Body of pancreas (tissue), 4 donors: Measurements from ENCODE around the gene PDLIM5. TPM values are rescaled to one million over a fixed set of nuclear protein-coding genes. Genes with fewer than 3 reads are reported as not detected.

Experiments used
- ATAC-seq: fragments of 150-250 bp; one replicate; pipeline ENCODE4 v1.9.1; 2016
- DNase-seq, 4 donors: peaks; one replicate each; pipeline ENCODE4 v3.0.0-alpha.2; 2019
- H3K27ac ChIP-seq, 4 donors: fragments of 200-600 bp; sonication (generic); 1 replicate in 3 of 4; 2 replicates in 1 of 4; pipeline versions ENCODE4 v1.5.1 to v1.6.1; 2016 to 2019; ENCODE audit warnings: mild to moderate bottlenecking in 1 of 4, mixed read lengths in 1 of 4, moderate library complexity in 1 of 4
- H3K27me3 ChIP-seq, 2 donors: fragments of 200-600 bp; sonication (generic); one replicate each; pipeline ENCODE4 v1.6.0; 2016; ENCODE audit warnings: mild to moderate bottlenecking in 1 of 2
- H3K36me3 ChIP-seq, 2 donors: fragments of 200-600 bp; sonication (generic); replicated peaks in 1 of 2; 2 replicates each; pipeline ENCODE4 v1.5.1; 2016; ENCODE audit warnings: low read depth in 2 of 2; ENCODE audit not compliant: insufficient read depth in 1 of 2
- H3K4me1 ChIP-seq: fragments of 200-600 bp; sonication (generic); one replicate; pipeline ENCODE4 v1.6.0; 2016
- H3K4me3 ChIP-seq, 2 donors: fragments of 200-600 bp; sonication (generic); 1 replicate in 1 of 2; 2 replicates in 1 of 2; pipeline ENCODE4 v1.5.1; 2016 to 2019
- H3K9me3 ChIP-seq, 3 donors: fragments of 200-600 bp; sonication (generic); 1 replicate in 2 of 3; 2 replicates in 1 of 3; pipeline ENCODE4 v1.5.1; 2016
- POLR2A ChIP-seq, 3 donors: fragments of 450-650 bp; IDR thresholded peaks; one replicate each; pipeline ENCODE4 v1.6.1; 2016; ENCODE audit warnings: antibody characterized with exemption in 3 of 3, mild to moderate bottlenecking in 2 of 3
- WGBS, 2 donors: methylation state at CpG; one replicate each; pipeline ENCODE4 v1.1.5; 2017; 5-methylcytosine and 5-hydroxymethylcytosine counted together
- intact Hi-C: fragments of 100-400 bp; cut with DNase I; formaldehyde crosslinking; loops from one replicate; pipeline ENCODE4 v1.15.1; 2023
- total RNA-seq, 2 donors: library from RNA; depleted of rRNA; stranded (reverse); fragments of >200 nt; gene quantifications; one replicate each; pipeline ENCODE4 v1.1.0, GENCODE V29; 2016
- TF ChIP-seq, protein P1 (sequence below), 7 experiments: fragments of 450-650 bp in 4 of 7; fragments of 200-600 bp in 3 of 7; sonication (generic) in 3 of 7; IDR thresholded peaks; one replicate each; pipeline ENCODE4 v1.5.1; 2016 to 2019; ENCODE audit warnings: antibody characterized with exemption in 7 of 7

The PDLIM5 gene
- total RNA-seq, 2 donors from 2014 or later: 44.2 to 70.3 TPM

DNA sequence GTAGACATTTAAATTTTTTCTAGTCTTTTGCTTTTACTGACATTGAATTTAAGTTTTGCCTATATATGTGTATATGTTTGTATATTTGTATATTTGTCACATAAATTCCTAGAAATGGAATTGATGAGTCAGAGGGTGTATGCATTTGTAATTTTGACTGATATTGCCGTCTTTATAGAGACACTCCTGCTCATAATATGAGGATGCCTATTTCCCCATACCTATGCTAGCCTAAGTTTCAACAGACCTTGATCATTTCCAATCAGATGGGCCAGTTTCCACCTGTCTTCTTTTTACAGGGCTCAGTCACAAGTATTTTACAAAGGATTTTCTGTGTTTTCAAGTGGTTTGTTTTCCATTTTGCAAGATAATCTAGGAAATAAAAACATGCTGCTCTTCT is 10.8 kb downstream of the PDLIM5 start:
- H3K9me3 ChIP-seq: no peaks in the 10 kb centered on the region
- WGBS, 2 donors: 52 to 58% methylated on average over 1 of the region's 1 CpG
- H3K27ac ChIP-seq: no peak overlapping the region
- DNase-seq (no peak), ATAC-seq (no peak)
- no peak overlapping the region for H3K4me3 ChIP-seq
- H3K36me3 ChIP-seq: no peaks in the 10 kb centered on the region
- TF ChIP-seq POLR2A (IDR thresholded peaks at IDR 0.05): no peak
- TF ChIP-seq, protein P1, sequence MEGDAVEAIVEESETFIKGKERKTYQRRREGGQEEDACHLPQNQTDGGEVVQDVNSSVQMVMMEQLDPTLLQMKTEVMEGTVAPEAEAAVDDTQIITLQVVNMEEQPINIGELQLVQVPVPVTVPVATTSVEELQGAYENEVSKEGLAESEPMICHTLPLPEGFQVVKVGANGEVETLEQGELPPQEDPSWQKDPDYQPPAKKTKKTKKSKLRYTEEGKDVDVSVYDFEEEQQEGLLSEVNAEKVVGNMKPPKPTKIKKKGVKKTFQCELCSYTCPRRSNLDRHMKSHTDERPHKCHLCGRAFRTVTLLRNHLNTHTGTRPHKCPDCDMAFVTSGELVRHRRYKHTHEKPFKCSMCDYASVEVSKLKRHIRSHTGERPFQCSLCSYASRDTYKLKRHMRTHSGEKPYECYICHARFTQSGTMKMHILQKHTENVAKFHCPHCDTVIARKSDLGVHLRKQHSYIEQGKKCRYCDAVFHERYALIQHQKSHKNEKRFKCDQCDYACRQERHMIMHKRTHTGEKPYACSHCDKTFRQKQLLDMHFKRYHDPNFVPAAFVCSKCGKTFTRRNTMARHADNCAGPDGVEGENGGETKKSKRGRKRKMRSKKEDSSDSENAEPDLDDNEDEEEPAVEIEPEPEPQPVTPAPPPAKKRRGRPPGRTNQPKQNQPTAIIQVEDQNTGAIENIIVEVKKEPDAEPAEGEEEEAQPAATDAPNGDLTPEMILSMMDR (IDR thresholded peaks at IDR 0.05): no peak
- H3K4me1 ChIP-seq: peaks cover 82% of the 10 kb centered on the region
- intact Hi-C loops: no loop called here
- H3K27me3 ChIP-seq: no peaks in the 10 kb centered on the region

DNA sequence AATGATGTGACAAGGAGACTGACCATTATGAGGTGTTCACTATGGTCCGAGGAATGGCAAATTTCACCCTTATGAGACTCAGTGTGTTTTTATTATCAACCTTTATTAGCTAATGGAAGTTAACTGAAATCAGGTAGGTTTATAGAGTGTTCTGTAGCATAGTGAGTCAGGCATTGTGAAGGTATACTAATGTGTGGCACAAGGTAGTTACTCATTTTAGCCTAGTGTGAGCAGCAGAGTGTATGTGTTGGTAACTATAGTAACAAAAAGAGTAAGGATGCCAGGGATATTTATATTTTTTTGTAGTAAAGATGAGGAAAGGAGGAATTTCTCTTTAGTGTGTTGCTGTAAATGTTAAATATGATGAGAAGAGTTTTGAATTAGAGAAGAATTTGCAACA is 12.0 kb downstream of the PDLIM5 start:
- Histone ChIP-seq H3K36me3 (no peaks in the 10 kb centered on the region), H3K4me1 (peaks cover 85% of the 10 kb centered on the region), H3K27me3 (no peaks in the 10 kb centered on the region), H3K27ac (peak overlapping the region in 2 of 4 donors; percentile 21 to 22), H3K4me3 (no peak overlapping the region), H3K9me3 (no peaks in the 10 kb centered on the region)
- 91 to 96% methylated on average over 1 of the region's 1 CpG for WGBS, 2 donors
- no peak for ATAC-seq
- intact Hi-C loops: no loop called here
- TF ChIP-seq, protein P1 (IDR thresholded peaks at IDR 0.05): no peak
- no peak for TF ChIP-seq POLR2A (IDR thresholded peaks at IDR 0.05)
- no peak for DNase-seq

DNA sequence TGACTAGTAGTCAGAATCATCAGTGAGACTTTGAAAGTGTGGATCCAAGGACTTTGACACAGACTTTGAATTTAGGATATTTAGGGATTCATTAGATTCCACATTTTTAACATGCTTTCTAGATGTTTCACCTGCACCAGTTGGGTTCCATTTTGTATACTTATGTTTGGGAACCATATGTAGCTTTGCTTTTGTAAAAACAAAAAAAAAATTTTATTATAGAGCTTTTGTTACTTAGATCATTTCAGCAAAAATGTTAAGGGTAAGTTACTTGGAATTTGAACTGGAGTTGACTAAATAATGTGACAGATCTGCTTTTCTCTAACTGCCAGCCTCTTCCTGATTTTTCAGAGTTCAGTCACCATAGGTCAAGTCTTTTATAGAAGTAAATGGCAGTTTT is 14.6 kb downstream of the PDLIM5 start:
- TF ChIP-seq POLR2A (IDR thresholded peaks at IDR 0.05): no peak
- TF ChIP-seq, protein P1 (IDR thresholded peaks at IDR 0.05): no peak
- Histone ChIP-seq H3K9me3 (no peaks in the 10 kb centered on the region), H3K27me3 (no peaks in the 10 kb centered on the region), H3K4me3 (no peak overlapping the region), H3K4me1 (peaks cover 73% of the 10 kb centered on the region), H3K27ac (peak overlapping the region in 2 of 4 donors; percentile 26 to 46), H3K36me3 (no peaks in the 10 kb centered on the region)
- no peak for DNase-seq
- intact Hi-C loops: no loop called here
- ATAC-seq: no peak

DNA sequence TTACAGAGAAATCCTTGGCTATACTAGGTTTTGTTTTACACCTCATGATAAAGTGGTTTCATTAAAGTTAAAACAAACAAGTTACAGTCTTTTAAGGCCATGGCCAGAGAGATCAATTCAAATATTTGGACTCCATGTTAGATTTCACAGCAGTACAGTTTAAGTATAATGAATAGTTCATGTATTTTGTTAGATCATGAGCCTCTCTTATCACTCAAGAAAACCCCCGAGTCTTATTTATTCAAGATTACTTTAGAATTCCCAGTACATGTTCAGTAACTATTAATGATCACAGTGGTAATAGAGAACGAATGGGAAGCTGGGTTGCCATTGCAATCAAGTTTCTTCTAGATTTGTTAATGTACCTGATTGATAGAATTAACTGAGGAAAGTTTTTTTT is 15.2 kb downstream of the PDLIM5 start:
- Histone ChIP-seq H3K36me3 (no peaks in the 10 kb centered on the region), H3K27ac (peak overlapping the region in 3 of 4 donors; percentile 26 to 46 (median 33)), H3K9me3 (no peaks in the 10 kb centered on the region), H3K27me3 (no peaks in the 10 kb centered on the region), H3K4me3 (no peak overlapping the region), H3K4me1 (peaks cover 73% of the 10 kb centered on the region)
- TF ChIP-seq POLR2A (IDR thresholded peaks at IDR 0.05): no peak
- no peak for DNase-seq
- intact Hi-C loops: no loop called here
- ATAC-seq: peak; percentile 72
- WGBS, 2 donors: 13 to 30% methylated on average over 2 of the region's 2 CpGs

DNA sequence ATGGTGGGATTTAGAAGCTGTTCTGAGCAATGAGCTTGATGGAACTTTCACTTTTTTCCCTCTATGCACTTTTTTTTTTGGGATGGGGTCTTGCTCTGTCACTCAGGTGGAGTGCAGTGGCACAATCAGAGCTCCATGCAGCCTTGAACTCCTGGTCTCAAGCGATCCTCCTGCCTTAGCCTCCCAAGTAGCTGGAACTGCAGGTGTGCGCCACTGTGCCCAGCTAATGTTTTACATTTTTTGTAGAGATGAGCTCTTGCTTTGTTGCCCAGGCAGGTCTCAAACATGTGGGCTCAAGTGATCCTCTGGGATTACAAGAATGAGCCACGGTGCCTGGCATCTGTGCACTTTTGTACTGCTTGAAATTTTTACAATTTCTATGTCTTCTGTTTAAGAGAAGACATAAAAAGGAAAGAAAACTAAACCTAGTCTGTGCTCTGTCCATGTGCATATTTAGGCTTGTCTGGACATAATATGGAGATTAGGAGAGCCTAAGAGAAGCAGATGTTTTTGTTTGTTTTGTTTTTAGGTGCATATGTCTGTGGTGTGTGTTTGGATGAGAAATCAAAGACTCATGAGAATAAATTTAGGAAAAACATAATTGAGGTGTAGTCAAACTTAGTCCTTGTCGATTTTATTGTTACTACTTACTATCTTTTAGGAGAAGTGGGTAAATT is 16.5 kb downstream of the PDLIM5 start:
- Histone ChIP-seq H3K36me3 (no peaks in the 10 kb centered on the region), H3K27ac (peak overlapping the region in 1 of 4 donors; percentile 46), H3K9me3 (no peaks in the 10 kb centered on the region), H3K4me3 (no peak overlapping the region), H3K27me3 (no peaks in the 10 kb centered on the region), H3K4me1 (peaks cover 86% of the 10 kb centered on the region)
- ATAC-seq: no peak
- TF ChIP-seq, protein P1 (IDR thresholded peaks at IDR 0.05): no peak
- TF ChIP-seq POLR2A (IDR thresholded peaks at IDR 0.05): no peak
- no peak for DNase-seq
- WGBS, 2 donors: 83 to 85% methylated on average over 4 of the region's 4 CpGs
- intact Hi-C loops: no loop called here
